AG04450 (cell line): ENCODE measurements around the gene ABAT. TPM values are rescaled to one million over a fixed set of nuclear protein-coding genes. Genes with fewer than 3 reads are reported as not detected.

Source experiments
- CTCF ChIA-PET: fragments of 300-600, 350-600 bp; formaldehyde crosslinking; extraction: SDS; loops from one replicate; lab custom pipeline; 2022; ENCODE audit warnings: antibody characterized with exemption, inconsistent platforms; lab: Charles Lee
- POLR2A ChIA-PET: fragments of 350-600 bp; formaldehyde crosslinking; extraction: SDS; loops from one replicate; lab custom pipeline; 2021; ENCODE audit warnings: antibody characterized with exemption, inconsistent platforms; lab: Yijun Ruan, JAX
- DNase-seq: peaks from one replicate; pipeline ENCODE4 v3.0.0-alpha.2; 2011; ENCODE audit warnings: low read depth, low spot score
- H3K27ac ChIP-seq: one replicate; pipeline ENCODE4 v1.5.1; 2012; ENCODE audit warnings: low read depth, low read length, control low read depth
- H3K27me3 ChIP-seq: one replicate; pipeline ENCODE4 v1.6.0; 2012; ENCODE audit warnings: low read length; ENCODE audit not compliant: control insufficient read depth, insufficient read depth
- H3K4me3 ChIP-seq: 2 replicates; pipeline ENCODE4 v1.5.1; 2011; ENCODE audit warnings: mild to moderate bottlenecking, low read depth, low read length, control low read depth
- H3K9me3 ChIP-seq: 2 replicates; pipeline ENCODE4 v1.5.1; 2012; ENCODE audit warnings: low read length; ENCODE audit not compliant: control insufficient read depth, insufficient read depth
- CTCF ChIP-seq: IDR thresholded peaks from 2 replicates; pipeline ENCODE4 v1.5.1; 2011; ENCODE audit warnings: low read depth, low read length, control low read depth, inconsistent platforms
- polyA plus RNA-seq: library from polyadenylated mRNA; depleted of rRNA; stranded (reverse); fragments of >200 nt; gene quantifications from 2 replicates; pipeline ENCODE4 v1.2.3, GENCODE V29; 2011

ABAT gene
- polyA plus RNA-seq, 1 experiment = 6.6 TPM

GRCh38 chr16:8628981-8629725, 45.3 kb upstream of the ABAT start:
- CTCF ChIA-PET = interaction anchor here (0.8 kb wide), 1 partner anchor 33 kb away, joined by 4 read pairs; no protein-coding TSS in a partner anchor
- no peak overlapping the region for H3K27ac ChIP-seq
- no peak for DNase-seq
- POLR2A ChIA-PET = no interaction called here
- TF ChIP-seq CTCF = no peak
- H3K9me3 ChIP-seq = no peaks in the 10 kb centered on the region
- H3K4me3 ChIP-seq = no peak overlapping the region
- H3K27me3 ChIP-seq = no peaks in the 10 kb centered on the region

- TF ChIP-seq CTCF = no peak
- no peak for DNase-seq
- POLR2A ChIA-PET = no interaction called here
- no peaks in the 10 kb centered on the region for H3K9me3 ChIP-seq
- H3K27ac ChIP-seq = no peak overlapping the region
- H3K4me3 ChIP-seq = no peak overlapping the region
- CTCF ChIA-PET = interaction anchor here (0.8 to 1.1 kb wide), 2 partner anchors 31 to 63 kb away, joined by 4 read pairs; no protein-coding TSS in a partner anchor
- H3K27me3 ChIP-seq = no peaks in the 10 kb centered on the region
These were observed 44.0 kb upstream of the ABAT start for GRCh38 chr16:8630255-8630953.

- TF ChIP-seq CTCF = no peak
- DNase-seq = no peak
- H3K4me3 ChIP-seq = no peak overlapping the region
- no peaks in the 10 kb centered on the region for H3K27me3 ChIP-seq
- H3K9me3 ChIP-seq = no peaks in the 10 kb centered on the region
- no peak overlapping the region for H3K27ac ChIP-seq
- POLR2A ChIA-PET = no interaction called here
- CTCF ChIA-PET = no interaction called here
These were observed 43.0 kb upstream of the ABAT start for GRCh38 chr16:8631373-8631772.

- no peak overlapping the region for H3K27ac ChIP-seq
- no peaks in the 10 kb centered on the region for H3K27me3 ChIP-seq
- no peak overlapping the region for H3K4me3 ChIP-seq
- no peaks in the 10 kb centered on the region for H3K9me3 ChIP-seq
- TF ChIP-seq CTCF = no peak
- no peak for DNase-seq
- CTCF ChIA-PET = no interaction called here
- POLR2A ChIA-PET = no interaction called here
These were observed 42.5 kb upstream of the ABAT start for GRCh38 chr16:8631818-8632465.
